ENCODE results near the gene ARMH4.

ARMH4 gene, protein sequence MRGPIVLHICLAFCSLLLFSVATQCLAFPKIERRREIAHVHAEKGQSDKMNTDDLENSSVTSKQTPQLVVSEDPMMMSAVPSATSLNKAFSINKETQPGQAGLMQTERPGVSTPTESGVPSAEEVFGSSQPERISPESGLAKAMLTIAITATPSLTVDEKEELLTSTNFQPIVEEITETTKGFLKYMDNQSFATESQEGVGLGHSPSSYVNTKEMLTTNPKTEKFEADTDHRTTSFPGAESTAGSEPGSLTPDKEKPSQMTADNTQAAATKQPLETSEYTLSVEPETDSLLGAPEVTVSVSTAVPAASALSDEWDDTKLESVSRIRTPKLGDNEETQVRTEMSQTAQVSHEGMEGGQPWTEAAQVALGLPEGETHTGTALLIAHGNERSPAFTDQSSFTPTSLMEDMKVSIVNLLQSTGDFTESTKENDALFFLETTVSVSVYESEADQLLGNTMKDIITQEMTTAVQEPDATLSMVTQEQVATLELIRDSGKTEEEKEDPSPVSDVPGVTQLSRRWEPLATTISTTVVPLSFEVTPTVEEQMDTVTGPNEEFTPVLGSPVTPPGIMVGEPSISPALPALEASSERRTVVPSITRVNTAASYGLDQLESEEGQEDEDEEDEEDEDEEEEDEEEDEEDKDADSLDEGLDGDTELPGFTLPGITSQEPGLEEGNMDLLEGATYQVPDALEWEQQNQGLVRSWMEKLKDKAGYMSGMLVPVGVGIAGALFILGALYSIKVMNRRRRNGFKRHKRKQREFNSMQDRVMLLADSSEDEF

GRCh38 chr14:58152014-58152857 is at the start of gene ARMH4:
TSS of gene ARMH4 (minus strand) at chr14:58152213. CDS start at chr14:58139358, 12,855 bp downstream.
- peak; percentile 88 for DNase-seq (ENCODE audit: low read depth, low spot score)

DNA sequence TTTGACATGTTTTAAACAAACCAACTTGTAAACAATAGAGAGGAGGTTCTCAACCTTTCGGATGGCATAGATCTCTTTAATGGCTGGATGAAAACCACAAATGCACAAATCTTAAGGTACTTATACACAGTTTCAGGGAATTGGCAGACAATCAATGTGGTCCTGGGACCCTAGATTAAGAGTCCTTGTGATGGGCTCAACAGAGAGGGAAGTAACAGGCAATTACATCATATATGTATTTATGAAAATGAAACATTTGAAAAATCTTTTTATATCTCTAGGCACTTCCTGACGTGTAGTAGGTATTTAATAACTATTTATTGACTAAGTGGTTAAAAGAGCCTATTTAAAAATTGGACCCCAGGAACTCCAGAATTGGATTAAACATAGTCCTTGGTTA is 48.8 kb upstream of the ARMH4 start:
- DNase-seq (ENCODE audit: low read depth, low spot score): no peak

DNA sequence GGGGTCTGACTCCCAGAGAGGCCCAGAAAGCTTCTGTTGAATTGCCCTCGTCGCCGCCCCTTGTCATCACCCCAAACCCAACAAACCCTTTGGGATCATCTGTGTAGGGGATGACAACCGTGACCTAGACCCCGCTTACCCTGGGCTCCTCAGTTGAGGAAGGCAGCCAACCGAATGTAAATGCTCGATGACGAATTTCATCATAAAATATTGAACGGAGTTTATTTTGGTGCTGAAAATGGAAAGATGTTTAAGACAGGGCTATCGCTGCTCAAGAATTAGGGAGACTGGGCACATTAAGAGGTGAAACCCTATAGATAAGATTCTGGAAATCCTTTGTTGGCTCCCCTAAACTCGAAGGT is 48.4 kb upstream of the ARMH4 start:
- no peak for DNase-seq (ENCODE audit: low read depth, low spot score)

GRCh38 chr14:58199726-58200479 is 47.9 kb upstream of the ARMH4 start, which contains the start of gene ACTR10:
TSS of gene ACTR10 (plus strand) at chr14:58200149. CDS start at chr14:58200218, 69 bp downstream.
- peak; percentile 81 for DNase-seq (ENCODE audit: low read depth, low spot score)

DNA sequence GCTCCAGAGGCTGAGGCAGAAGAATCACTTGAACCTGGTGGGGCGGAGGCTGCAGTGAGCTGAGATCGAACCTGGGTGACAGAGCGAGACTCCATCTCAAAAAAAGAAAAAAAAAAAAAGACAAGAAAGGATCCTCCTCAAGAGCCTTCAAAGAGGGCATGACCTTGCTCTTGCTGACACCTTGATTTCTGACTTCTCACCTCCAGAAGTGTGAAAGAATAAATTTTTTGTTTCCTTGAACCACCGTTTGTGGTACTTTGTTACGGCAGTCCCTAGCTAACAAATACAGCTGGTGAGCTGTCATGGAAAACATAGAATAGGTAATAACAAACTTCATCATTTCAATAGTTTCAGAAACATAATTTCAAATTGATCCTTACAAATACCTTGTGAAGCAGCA is 46.1 kb upstream of the ARMH4 start:
- DNase-seq (ENCODE audit: low read depth, low spot score): no peak

DNA sequence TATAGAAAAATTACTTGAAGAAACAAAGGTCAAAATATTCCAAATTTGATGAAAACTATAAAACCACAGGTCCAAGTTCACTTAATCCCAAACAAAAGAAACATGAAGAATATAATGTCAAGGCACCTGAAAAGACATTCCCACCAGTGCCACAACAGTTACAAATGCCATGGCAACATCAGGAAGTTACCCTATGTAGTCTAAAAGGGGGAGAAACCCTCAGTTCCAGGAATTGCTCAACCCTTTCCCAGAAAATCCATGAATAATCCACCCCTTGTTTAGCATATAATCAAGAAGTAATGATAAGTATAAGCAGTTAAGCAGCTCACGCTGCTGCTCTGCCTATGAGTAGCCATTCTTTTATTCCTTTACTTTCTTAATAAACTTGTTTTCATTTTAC is 44.2 kb upstream of the ARMH4 start:
- DNase-seq (ENCODE audit: low read depth, low spot score): no peak

GRCh38 chr14:58193542-58193941 is 41.5 kb upstream of the ARMH4 start:
- no peak for DNase-seq (ENCODE audit: low read depth, low spot score)

GRCh38 chr14:58191763-58192601 is 40.0 kb upstream of the ARMH4 start:
- no peak for DNase-seq (ENCODE audit: low read depth, low spot score)

DNA sequence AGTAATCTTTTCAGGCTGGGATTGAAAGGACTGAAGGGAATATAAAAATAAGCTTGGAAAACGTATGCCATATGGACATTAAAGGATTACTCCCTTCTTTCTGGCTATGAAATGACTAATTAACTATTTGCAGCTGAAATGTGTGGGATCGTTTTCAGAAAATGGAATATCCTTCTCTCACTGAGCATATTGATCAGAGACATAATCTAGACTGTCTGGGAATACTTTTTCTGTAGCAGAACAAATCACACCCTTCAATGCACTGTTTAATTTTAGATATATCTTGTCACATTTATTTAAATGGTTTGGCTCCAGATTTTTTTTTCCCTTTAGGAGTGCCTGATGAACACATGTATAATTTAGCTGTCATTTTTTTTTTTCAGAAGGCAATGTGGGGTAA is 37.2 kb upstream of the ARMH4 start:
- DNase-seq (ENCODE audit: low read depth, low spot score): no peak

DNA sequence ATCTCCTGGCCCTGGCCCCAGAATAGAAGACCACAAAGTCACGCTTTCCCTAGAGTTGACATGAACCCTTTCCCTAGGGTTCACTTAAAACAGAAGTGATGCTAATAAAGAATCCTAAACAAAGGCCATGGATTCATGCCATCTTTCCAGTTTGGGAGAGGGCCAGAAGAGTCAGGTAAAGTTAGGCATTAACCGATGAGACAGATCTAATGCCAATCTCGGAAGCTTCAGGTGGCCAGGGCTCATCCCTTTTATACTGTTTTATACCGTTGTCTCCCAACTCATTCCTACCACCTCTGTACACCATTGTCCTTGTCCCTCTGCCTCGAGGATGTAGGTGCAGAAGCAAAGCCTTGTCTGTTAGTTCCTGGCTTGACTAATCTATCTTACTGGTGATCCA is 25.1 kb upstream of the ARMH4 start:
- DNase-seq (ENCODE audit: low read depth, low spot score): no peak

- peak; percentile 90 for DNase-seq (ENCODE audit: low read depth, low spot score)
These were observed 19.1 kb upstream of the ARMH4 start for GRCh38 chr14:58171090-58171489.

DNA sequence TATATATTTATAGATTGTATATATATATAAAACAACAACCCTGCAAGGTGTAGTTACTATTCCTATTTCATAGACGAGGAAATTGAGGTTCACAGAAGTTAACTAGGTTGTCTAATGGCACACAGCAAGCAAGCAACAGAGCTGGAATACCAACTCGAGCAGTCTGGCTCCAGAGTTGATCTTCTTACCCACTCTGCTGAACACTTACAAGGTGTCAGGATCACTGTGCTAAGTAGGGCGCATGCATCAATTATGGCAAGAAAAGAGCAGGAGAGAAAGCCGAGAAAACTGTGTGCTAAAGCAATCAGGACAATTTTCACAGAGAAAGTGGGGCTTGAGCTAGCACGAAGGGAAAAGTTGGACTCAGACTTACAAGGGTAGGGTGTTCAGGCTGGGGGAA is 15.9 kb upstream of the ARMH4 start:
- DNase-seq (ENCODE audit: low read depth, low spot score): no peak

DNA sequence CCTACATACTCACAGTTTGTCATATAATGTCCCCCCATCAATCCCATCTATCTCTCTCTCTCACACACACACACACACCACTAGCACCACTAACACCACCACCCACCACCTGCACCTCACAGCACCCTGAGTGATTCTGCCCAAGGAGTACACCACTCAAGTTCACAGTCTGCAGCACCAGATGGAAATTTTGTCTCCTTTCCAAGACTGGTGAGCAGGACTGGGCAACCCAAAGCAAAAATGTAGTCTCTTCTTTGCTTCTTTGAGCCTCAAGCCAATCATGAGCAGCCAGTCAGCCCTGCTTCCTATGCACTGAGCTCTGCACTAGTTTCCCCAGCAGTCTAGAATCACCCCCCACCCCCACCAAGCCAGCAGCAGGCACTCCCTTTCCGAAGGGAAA is 15.0 kb upstream of the ARMH4 start:
- no peak for DNase-seq (ENCODE audit: low read depth, low spot score)

DNA sequence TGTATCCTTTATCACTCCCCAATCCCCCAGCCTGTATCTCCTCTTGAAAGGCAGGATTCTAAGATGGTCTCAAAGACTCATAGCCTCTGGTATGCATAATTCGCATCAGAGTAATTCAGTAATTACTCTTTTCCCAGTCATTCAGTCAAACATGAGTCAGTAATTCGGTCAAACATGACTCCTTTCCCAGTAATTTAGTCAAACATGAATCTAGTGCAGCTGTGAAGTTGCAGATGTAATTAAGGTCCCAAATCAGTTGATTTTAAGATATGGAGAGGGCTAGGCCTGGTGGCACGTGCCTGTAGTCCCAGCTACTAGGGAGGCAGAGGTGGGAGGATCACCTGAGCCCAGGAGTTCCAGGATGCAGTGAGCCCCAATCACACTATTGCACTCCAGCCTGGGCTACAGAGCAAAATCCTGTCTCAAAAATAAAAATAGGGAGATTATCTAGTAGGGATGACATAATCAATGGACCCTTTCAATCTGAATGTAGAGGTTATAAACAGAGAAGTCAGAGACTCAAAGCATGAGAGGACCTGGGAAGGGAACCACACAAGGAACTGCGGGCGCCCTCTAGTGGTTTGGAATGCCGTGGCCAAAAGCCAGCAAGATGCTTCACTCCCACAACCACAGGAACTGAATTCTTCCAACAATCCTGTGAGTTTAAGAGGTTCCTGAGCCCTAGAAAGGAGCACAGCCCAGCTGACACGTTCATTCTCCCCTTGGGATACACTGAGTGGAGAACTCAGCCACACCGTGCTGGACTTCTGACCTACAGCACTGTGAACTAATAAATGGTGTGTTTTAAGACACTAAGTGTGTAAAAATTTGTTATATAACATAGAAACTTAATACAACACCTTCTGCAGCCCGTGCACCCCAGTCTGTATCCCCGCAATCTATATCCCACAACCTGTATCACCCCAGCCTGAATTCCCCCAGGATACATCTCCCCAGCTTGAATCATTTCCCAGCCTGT is 14.3 kb upstream of the ARMH4 start:
- peak; percentile 87 for DNase-seq (ENCODE audit: low read depth, low spot score)

DNA sequence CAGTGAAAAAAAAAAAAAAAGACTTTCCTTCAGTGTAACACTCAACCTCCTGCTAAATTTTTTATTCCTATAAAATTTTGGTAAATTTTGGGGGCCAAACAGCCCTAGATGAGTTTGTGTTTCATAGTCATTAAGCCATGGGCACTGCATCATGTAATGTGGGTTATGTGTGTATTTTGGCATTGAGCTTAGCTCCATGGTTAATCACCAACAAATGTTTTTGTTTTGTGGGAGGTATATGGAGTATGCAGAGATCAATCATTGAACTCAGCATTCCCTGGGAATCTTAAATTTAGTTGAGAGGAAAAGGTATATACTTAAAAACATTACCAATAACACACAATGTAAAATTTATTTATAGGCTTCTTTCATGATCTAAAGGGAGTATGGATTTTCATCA is 8.5 kb upstream of the ARMH4 start:
- no peak for DNase-seq (ENCODE audit: low read depth, low spot score)

DNA sequence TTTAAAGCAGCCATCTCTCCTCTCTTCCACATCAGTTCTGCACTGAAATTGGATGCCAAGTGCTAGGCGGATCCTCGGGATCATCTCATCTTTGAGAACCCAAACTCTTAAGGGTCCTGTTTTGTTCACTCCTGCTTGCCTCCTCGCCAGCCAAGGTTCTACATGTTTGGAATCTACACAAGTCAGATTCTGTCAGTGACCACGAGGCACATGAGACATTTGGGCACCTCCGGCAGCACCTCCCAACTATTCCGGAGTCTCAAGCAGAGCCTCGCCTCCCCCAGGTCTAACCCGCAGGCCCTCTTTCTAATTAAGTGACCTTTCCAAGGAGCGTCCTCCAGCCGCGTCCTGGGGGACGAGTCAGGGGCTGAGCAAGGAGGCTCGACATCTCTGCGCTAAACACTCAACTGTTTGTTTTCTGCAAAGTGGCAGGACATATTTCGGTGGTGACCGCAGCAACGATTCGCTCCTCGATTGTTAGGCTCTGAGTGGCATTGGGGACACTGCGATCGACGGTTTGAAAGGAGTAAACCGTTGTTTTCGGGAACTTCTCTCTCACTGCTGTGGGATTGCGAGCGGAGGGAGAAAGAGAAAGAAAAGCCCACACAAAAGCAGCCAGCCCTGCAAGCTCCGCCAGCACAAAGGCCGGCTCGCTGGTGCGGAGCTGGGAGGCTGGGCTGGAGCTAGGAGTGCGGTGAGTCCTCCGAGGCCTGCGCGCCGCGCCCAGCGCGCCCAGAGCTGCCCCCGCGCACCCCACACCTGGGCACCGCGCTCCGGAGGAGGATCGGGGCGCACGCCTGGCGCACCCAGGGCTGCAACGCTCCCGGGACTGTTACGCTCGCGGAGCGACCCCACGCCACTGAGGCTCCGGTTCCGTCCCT is 640 bp downstream of the ARMH4 start:
- DNase-seq (ENCODE audit: low read depth, low spot score): peak; percentile 65

DNA sequence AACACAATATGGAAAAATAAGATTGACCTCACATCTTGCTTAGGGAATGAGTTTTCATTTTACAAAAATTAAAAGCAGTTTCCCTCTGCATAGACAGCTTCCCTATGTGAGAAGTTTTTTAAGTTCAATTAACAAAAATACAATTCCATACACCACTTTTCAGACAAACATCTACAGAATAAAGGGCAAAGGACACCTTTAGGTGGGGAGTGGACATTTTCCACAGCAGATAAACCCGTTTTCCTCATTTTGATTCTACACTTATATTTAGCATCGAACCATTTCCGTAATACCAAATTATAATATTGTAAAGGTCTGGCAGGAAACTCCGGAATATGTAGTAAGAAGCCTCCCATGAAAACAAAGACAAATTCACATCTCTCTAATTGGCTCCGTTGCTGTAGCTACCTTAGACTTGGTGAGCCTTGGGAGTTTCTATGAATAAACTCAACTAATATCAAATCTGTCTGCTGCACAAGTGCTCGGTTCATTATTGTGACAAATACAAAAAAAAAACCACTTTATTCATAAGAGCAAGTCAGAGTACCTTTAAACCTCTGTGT is 1.7 kb downstream of the ARMH4 start:
- no peak for DNase-seq (ENCODE audit: low read depth, low spot score)

- DNase-seq (ENCODE audit: low read depth, low spot score): no peak
These were observed 2.8 kb downstream of the ARMH4 start for GRCh38 chr14:58149196-58149595.

Data from ELF-1 (cell line).